Neutrophil (primary cell): Measurements from ENCODE around the gene TENM4.

ENCODE experiments used
- H3K27ac ChIP-seq: fragments of 200-600 bp; sonication (generic); 2 replicates; pipeline ENCODE4 v1.5.1; 2016; ENCODE audit warnings: mild to moderate bottlenecking, moderate library complexity
- H3K27me3 ChIP-seq: fragments of 200-600 bp; sonication (generic); 2 replicates; pipeline ENCODE4 v1.6.0; 2016; ENCODE audit warnings: mild to moderate bottlenecking
- H3K36me3 ChIP-seq: fragments of 200-600 bp; sonication (generic); 2 replicates; pipeline ENCODE4 v1.5.1; 2017
- H3K4me1 ChIP-seq, 2 experiments: fragments of 200-600 bp in 1 of 2; sonication (generic) in 1 of 2; 1 replicate in 1 of 2; 2 replicates in 1 of 2; pipeline versions ENCODE4 v1.5.1 to v1.6.1; 2013 to 2016; ENCODE audit warnings: low read depth in 1 of 2, low read length in 1 of 2, mild to moderate bottlenecking in 1 of 2, moderate library complexity in 1 of 2; ENCODE audit not compliant: control insufficient read depth in 1 of 2, insufficient read depth in 1 of 2
- H3K4me3 ChIP-seq, 2 experiments: fragments of 200-600 bp in 1 of 2; sonication (generic) in 1 of 2; 1 replicate in 1 of 2; 2 replicates in 1 of 2; pipeline ENCODE4 v1.5.1; 2013 to 2016; ENCODE audit warnings: low read depth in 1 of 2, low read length in 1 of 2, mild to moderate bottlenecking in 1 of 2, moderate library complexity in 1 of 2
- H3K9me3 ChIP-seq: fragments of 200-600 bp; sonication (generic); 2 replicates; pipeline ENCODE4 v1.5.1; 2016
- TF ChIP-seq, protein P1 (sequence below): fragments of 200-600 bp; sonication (generic); IDR thresholded peaks from 2 replicates; pipeline ENCODE4 v1.5.1; 2016; ENCODE audit warnings: antibody characterized with exemption

The TENM4 gene

DNA sequence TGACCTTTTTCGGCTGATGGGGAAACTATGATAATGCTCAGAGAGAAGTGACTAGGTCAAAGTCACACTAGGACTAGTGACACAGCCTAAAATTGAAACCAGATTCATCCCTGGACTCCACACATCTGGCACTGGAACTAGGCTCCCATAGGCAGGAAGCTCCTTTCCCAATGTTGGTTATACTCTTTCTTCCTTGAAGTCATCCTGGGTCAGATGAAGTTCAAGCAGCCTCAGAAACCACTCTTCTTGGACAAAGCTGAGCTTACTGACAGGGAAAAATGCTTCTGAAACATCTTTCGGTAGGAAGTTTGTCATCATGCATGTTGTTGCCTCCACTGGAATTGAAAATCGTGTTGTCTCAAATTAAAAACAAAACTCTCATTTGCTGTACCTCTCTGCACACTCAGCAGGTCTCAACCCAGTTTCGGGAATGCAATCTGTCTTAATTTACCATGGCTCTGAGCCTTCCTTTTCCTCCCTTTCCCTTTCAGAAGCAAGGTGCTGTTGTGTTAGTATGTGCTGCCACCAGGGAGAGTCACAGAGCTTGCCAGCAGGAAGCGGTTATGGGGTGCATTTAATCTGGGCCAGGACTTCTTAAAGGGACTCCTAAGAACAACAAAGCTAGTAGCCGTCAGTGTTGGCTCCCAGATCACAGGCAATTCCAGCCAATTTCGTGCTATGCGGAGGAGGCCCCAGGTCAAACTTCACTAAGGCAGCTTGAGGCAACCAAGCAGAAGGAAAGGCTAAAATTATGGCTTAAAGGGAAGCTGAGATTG lies 384.8 kb downstream of the TENM4 start:
- TF ChIP-seq, protein P1, sequence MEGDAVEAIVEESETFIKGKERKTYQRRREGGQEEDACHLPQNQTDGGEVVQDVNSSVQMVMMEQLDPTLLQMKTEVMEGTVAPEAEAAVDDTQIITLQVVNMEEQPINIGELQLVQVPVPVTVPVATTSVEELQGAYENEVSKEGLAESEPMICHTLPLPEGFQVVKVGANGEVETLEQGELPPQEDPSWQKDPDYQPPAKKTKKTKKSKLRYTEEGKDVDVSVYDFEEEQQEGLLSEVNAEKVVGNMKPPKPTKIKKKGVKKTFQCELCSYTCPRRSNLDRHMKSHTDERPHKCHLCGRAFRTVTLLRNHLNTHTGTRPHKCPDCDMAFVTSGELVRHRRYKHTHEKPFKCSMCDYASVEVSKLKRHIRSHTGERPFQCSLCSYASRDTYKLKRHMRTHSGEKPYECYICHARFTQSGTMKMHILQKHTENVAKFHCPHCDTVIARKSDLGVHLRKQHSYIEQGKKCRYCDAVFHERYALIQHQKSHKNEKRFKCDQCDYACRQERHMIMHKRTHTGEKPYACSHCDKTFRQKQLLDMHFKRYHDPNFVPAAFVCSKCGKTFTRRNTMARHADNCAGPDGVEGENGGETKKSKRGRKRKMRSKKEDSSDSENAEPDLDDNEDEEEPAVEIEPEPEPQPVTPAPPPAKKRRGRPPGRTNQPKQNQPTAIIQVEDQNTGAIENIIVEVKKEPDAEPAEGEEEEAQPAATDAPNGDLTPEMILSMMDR = no peak
- Histone ChIP-seq H3K36me3 (no peaks in the 10 kb centered on the region), H3K4me1 (no peaks in the 10 kb centered on the region), H3K4me3 (no peak overlapping the region), H3K9me3 (no peaks in the 10 kb centered on the region), H3K27ac (no peak overlapping the region), H3K27me3 (peaks cover 35% of the 10 kb centered on the region)

DNA sequence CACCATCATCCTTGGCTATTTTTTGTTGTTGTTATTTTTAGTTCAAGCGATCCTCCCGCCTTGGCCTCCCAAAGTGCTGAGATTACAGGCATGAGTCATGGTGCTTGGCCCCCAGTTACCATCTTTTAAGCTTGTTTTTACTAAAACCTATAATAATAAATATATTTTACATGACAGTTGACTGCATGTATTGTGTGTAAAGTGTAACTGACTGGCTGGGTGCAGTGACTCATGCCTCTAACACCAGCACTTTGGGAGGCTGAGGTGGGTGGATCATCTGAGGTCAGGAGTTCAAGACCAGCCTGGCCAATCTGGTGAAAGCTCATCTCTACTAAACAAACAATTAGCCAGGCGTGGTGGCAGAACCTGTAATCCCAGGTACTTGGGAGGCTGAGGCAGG lies 386.2 kb downstream of the TENM4 start:
- TF ChIP-seq, protein P1 = no peak
- H3K4me3 ChIP-seq = no peak overlapping the region
- H3K4me1 ChIP-seq = no peaks in the 10 kb centered on the region
- no peak overlapping the region for H3K27ac ChIP-seq
- H3K36me3 ChIP-seq = no peaks in the 10 kb centered on the region
- peaks cover 36% of the 10 kb centered on the region for H3K27me3 ChIP-seq
- H3K9me3 ChIP-seq = no peaks in the 10 kb centered on the region

DNA sequence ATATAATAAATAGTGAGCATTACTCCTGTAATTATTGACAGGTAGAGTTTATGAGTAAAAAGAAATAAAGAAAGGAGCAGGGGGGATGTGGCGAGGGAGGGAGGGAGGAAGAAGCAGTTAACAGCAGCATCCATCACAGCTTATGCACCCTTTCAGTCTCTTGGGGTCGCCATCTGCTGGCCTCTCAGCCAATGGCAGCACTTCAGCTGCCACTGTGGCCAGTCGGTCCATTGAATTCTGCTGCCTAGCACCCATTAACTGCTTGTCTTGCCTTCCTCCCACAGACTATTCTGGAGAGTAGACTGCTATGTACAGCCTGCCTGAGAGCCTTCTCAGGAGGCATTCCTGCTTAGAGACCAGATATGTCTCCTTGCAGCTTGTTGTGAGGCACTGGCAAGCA lies 388.3 kb downstream of the TENM4 start:
- H3K27ac ChIP-seq = no peak overlapping the region
- H3K27me3 ChIP-seq = peaks cover 51% of the 10 kb centered on the region
- no peak overlapping the region for H3K4me3 ChIP-seq
- H3K9me3 ChIP-seq = no peaks in the 10 kb centered on the region
- TF ChIP-seq, protein P1 = no peak
- H3K4me1 ChIP-seq = no peaks in the 10 kb centered on the region
- H3K36me3 ChIP-seq = no peaks in the 10 kb centered on the region

DNA sequence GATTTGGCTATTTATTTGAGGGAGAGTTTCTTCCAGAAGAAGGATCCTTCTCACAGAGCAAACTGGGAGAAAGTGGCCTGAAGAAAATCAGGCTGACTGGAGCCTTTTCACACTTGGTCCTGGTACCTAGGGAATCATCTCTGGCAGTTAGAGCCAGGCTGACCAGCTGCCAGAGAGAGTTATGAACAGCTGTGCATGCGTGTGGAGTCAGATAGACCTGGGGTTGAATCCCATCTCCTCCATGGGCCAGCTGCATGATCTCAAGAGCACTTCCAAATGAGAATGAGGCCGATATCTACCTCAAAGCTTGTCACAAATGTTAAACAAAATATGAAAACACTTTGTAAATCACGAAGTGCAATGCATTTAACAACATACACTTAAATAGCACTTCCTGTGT lies 390.0 kb downstream of the TENM4 start:
- Histone ChIP-seq H3K36me3 (no peaks in the 10 kb centered on the region), H3K27ac (no peak overlapping the region), H3K4me1 (no peaks in the 10 kb centered on the region), H3K27me3 (peaks cover 49% of the 10 kb centered on the region), H3K4me3 (no peak overlapping the region), H3K9me3 (no peaks in the 10 kb centered on the region)
- TF ChIP-seq, protein P1 = no peak

DNA sequence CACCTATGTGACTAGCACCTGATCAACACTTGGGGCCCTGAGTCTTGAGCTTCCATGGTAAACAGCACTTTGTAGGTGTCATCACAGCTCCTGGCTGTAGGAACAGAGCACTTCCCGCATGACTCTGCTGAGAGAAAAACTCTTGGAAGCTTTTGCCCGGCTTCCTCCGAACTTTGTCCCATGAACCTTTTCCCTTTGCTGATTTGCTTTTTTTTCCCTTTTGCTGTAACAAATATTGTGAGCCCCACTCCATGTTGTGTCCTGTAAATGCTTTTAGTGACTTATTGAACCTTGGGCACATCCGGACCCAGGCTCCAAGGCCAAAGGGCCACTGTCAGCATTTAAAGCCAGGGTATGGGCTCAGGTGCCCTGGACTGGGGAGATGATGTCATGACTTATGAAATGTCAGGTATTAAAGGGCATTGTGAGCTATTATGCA lies 391.1 kb downstream of the TENM4 start:
- no peak overlapping the region for H3K27ac ChIP-seq
- peaks cover 55% of the 10 kb centered on the region for H3K27me3 ChIP-seq
- no peaks in the 10 kb centered on the region for H3K36me3 ChIP-seq
- TF ChIP-seq, protein P1 = no peak
- H3K9me3 ChIP-seq = no peaks in the 10 kb centered on the region
- no peak overlapping the region for H3K4me3 ChIP-seq
- no peaks in the 10 kb centered on the region for H3K4me1 ChIP-seq
